ENCODE results near the gene MACROD1. TPM values are rescaled to one million over a fixed set of nuclear protein-coding genes. Genes with fewer than 3 reads are reported as not detected.

The MACROD1 gene
- total and polyA plus RNA-seq, 2 of the 13 experiments (the other 11 are each of a cell fraction or from before 2014, with no cell fraction given), result 23.1 to 34.5 TPM

DNA sequence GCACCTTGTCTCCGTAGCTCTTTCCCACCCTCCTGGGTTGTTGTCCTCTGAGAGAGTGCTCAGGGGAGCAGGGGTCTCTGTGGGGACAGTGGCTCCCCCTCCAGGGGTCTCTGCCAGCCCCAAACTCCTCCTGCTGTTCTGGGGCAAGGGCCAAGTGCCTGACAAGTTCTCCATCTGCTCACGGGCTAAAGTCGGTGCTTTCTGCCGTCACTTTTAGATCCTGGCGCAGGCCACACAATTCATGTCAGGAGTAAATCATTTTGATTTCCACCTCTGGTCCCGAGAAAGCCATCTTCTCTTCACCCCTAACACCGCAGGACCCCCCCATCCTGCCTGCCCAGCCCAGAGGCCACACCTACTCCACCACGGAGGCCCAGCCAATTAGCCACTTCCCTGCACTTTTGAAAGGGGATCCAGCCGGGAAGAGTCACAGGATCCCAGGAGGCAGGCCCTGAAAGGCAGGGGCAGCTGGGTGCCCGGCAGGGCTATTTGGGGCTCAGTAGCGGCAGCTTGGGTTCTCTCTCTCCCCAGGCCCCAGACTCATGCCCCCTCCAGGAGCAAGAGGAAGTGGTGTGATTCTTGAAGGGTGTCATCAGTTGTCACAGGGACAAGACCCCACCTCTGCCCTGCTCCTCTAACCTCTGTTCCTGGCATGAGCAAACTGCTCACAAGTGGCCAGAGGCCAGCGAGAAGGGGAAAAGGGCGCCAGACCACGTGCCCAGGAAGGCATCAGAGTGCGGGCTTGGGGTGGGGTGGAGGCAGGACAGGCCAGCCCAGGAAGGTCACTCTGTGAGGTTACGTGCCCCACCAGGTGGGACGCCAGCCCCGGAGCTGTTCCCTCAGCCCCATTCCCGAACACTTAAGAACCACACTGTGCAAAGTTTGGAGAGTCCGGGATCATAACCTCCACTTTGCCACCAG is 1.3 kb downstream of the MACROD1 start (continued):
- TF ChIP-seq, protein P1, sequence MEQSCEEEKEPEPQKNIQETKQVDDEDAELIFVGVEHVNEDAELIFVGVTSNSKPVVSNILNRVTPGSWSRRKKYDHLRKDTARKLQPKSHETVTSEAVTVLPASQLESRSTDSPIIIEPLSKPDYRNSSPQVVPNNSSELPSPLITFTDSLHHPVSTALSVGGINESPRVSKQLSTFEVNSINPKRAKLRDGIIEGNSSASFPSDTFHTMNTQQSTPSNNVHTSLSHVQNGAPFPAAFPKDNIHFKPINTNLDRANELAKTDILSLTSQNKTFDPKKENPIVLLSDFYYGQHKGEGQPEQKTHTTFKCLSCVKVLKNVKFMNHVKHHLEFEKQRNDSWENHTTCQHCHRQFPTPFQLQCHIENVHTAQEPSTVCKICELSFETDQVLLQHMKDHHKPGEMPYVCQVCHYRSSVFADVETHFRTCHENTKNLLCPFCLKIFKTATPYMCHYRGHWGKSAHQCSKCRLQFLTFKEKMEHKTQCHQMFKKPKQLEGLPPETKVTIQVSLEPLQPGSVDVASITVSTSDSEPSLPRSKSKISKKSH (CRISPR knock-in tag; IDR thresholded peaks at IDR 0.05; ENCODE audit: borderline replicate concordance), result 0 out of 2 replicates have a peak, but pooled peaks have one; percentile 35
- no peak for TF ChIP-seq KMT2B (CRISPR knock-in tag; IDR thresholded peaks at IDR 0.05)
- TF ChIP-seq ZNF746 (CRISPR knock-in tag; IDR thresholded peaks at IDR 0.05), result 0 out of 2 replicates have a peak, but pooled peaks have one; percentile 20
- TF ChIP-seq ZSCAN25 (CRISPR knock-in tag; IDR thresholded peaks at IDR 0.05), result peak; percentile 36; the same call in 1 of the 2 replicates
- TF ChIP-seq IKZF4 (CRISPR knock-in tag; IDR thresholded peaks at IDR 0.05; ENCODE audit: borderline replicate concordance, low read depth, not compliant biosample characterization), result no peak
- TF ChIP-seq KAT8 (CRISPR knock-in tag; IDR thresholded peaks at IDR 0.05), result no peak
- no peak for TF ChIP-seq ZNF10 (CRISPR knock-in tag; IDR thresholded peaks at IDR 0.05; ENCODE audit: borderline replicate concordance, low read depth)
- TF ChIP-seq ZBTB1 (CRISPR knock-in tag; IDR thresholded peaks at IDR 0.05; ENCODE audit: borderline replicate concordance), result no peak
- TF ChIP-seq ZNF773 (CRISPR knock-in tag; IDR thresholded peaks at IDR 0.05; ENCODE audit: borderline replicate concordance), result no peak
- TF ChIP-seq ZNF678 (CRISPR knock-in tag; IDR thresholded peaks at IDR 0.05), result no peak
- TF ChIP-seq, protein P2, sequence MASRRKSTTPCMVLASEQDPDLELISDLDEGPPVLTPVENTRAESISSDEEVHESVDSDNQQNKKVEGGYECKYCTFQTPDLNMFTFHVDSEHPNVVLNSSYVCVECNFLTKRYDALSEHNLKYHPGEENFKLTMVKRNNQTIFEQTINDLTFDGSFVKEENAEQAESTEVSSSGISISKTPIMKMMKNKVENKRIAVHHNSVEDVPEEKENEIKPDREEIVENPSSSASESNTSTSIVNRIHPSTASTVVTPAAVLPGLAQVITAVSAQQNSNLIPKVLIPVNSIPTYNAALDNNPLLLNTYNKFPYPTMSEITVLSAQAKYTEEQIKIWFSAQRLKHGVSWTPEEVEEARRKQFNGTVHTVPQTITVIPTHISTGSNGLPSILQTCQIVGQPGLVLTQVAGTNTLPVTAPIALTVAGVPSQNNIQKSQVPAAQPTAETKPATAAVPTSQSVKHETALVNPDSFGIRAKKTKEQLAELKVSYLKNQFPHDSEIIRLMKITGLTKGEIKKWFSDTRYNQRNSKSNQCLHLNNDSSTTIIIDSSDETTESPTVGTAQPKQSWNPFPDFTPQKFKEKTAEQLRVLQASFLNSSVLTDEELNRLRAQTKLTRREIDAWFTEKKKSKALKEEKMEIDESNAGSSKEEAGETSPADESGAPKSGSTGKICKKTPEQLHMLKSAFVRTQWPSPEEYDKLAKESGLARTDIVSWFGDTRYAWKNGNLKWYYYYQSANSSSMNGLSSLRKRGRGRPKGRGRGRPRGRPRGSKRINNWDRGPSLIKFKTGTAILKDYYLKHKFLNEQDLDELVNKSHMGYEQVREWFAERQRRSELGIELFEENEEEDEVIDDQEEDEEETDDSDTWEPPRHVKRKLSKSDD (CRISPR knock-in tag; IDR thresholded peaks at IDR 0.05; ENCODE audit: low read depth), result peak; percentile 41; the same call in 1 of the 2 replicates
- no peak for TF ChIP-seq RARG (CRISPR knock-in tag; IDR thresholded peaks at IDR 0.05; ENCODE audit: low read depth)
- TF ChIP-seq SRSF9 (IDR thresholded peaks at IDR 0.05; ENCODE audit: borderline replicate concordance, insufficient read depth, low read depth, low read length, poor library complexity, severe bottlenecking), result no peak
- peak; percentile 30; the same call in 1 of the 2 replicates for TF ChIP-seq ZNF253 (CRISPR knock-in tag; IDR thresholded peaks at IDR 0.05; ENCODE audit: borderline replicate concordance)
- TF ChIP-seq, protein P3, sequence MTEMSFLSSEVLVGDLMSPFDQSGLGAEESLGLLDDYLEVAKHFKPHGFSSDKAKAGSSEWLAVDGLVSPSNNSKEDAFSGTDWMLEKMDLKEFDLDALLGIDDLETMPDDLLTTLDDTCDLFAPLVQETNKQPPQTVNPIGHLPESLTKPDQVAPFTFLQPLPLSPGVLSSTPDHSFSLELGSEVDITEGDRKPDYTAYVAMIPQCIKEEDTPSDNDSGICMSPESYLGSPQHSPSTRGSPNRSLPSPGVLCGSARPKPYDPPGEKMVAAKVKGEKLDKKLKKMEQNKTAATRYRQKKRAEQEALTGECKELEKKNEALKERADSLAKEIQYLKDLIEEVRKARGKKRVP (CRISPR knock-in tag; IDR thresholded peaks at IDR 0.05), result no peak
- TF ChIP-seq, protein P4, sequence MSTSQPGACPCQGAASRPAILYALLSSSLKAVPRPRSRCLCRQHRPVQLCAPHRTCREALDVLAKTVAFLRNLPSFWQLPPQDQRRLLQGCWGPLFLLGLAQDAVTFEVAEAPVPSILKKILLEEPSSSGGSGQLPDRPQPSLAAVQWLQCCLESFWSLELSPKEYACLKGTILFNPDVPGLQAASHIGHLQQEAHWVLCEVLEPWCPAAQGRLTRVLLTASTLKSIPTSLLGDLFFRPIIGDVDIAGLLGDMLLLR (CRISPR knock-in tag; IDR thresholded peaks at IDR 0.05), result peak; percentile 70; the same call in 1 of the 2 replicates
- TF ChIP-seq ZFP36 (IDR thresholded peaks at IDR 0.05; ENCODE audit: borderline replicate concordance, low read depth, low read length, partially characterized antibody), result no peak
- TF ChIP-seq ZNF747 (CRISPR knock-in tag; IDR thresholded peaks at IDR 0.05; ENCODE audit: borderline replicate concordance), result no peak
- no peak for TF ChIP-seq GATA4 (IDR thresholded peaks at IDR 0.05; ENCODE audit: borderline replicate concordance, low read depth)
- no peak for TF ChIP-seq DMAP1 (CRISPR knock-in tag; IDR thresholded peaks at IDR 0.05)
- TF ChIP-seq, protein P5, sequence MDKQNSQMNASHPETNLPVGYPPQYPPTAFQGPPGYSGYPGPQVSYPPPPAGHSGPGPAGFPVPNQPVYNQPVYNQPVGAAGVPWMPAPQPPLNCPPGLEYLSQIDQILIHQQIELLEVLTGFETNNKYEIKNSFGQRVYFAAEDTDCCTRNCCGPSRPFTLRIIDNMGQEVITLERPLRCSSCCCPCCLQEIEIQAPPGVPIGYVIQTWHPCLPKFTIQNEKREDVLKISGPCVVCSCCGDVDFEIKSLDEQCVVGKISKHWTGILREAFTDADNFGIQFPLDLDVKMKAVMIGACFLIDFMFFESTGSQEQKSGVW (CRISPR knock-in tag; IDR thresholded peaks at IDR 0.05; ENCODE audit: borderline replicate concordance), result no peak

Measured in HepG2 (cell line).